HG03060 (cell line): ENCODE data around the gene CASP4.
A peak's percentile ranks its signal among the peaks of the same experiment; 100 is the strongest.
"Not testable (repeated sequence)": the region's sequence is repeated elsewhere in the genome, so short reads cannot be mapped to it uniquely, and the experiment has no call there.

Source experiments
- ATAC-seq: cut with Tn5 transposase; IDR thresholded peaks from one replicate; pipeline ENCODE4 v1.9.1; 2021; ENCODE audit warnings: low read depth, moderate number of reproducible peaks; ENCODE audit not compliant: unreplicated experiment

The CASP4 gene

DNA sequence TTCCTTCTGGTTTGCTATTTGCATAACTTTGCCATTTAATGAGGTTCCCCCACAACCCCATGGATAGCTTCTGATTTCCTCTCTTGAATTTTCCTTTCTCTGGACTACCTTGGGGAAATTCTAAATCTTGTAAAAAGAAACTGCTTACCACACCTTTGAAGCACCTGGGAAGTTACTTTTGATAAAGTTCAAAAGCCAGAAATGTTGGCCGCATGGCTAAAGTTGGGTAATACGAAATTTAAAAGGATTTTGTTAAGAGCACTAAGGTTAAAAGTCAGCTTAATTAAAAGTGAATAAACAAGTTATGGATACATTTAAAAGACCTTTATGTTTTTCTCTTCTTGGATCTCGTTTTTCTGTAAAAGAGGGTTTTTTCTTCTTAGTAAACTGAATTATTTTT, 5.5 kb downstream of the CASP4 start:
- no peak for ATAC-seq

DNA sequence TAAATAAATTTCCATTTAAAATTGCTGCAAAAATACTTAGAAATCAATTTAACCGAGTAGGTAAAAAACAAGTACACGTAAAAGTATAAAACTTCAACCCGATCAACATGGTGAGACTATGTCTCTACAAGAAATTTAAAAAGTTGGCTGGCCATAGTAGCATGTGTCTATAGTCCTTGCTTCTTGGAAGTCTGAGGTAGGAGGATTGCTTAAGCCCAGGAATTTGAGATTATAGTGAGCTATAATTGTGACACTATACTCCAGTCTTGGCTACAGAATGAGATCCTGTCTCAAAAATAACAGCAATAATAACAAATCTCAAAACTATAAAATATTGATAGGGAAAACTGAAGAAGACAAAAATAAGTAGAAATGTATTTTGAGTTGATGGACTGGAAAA, 11.1 kb downstream of the CASP4 start:
- no peak for ATAC-seq

DNA sequence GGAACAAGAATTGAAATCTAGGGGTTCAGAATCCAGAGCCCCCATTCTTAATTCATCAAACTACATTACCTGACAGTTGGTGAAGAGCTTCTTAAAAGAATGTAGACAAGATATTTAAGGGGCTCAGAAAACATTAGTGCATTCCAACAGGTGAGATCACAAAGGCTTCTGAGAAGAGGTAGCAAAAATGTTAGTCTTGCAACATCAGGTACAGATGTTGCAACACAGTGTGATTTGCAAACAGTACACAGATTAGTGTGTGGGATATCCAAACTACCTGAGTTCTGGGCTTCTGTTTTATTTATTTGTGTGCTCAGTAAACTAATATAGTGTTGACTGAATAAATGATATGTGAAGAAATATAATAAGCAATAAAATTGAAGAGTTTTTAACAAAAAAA, 11.8 kb downstream of the CASP4 start:
- no peak for ATAC-seq

DNA sequence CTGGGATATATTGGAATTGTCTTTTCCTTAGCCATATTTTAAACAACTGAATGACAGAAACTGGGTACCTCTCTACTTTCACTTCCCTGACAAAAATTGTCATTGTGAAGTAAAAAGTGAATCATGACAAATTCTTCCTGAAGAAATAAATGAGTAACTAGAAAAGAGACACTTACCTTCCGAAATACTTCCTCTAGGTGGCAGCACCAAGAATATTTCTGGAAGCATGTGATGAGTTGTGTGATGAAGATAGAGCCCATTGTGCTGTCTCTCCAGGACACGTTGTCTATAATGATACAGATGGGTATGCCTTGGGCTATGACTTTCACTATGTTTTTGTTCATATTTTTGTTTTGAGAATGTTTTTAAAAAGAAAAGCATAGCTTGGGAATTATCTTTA, 21.5 kb downstream of the CASP4 start:
- ATAC-seq: peak; percentile 96

DNA sequence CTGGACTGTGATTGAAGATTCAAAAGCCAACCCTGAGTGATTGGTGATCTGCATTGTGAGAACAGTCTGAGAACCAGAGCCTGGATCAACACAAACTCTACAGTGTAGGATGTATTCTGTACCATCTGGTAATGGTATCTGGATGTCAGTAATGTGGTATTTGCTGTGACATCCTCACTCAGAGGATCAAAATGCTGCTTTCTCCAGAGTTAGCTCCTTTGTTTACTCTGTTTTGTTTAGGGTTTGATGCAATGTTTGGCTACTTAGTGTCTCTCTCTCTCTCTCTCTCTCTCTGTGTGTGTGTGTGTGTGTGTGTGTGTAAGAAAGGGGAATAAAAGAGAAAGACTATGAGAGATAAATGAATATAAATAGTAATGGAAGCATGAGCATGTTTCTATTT, 24.3 kb downstream of the CASP4 start:
- no peak for ATAC-seq

DNA sequence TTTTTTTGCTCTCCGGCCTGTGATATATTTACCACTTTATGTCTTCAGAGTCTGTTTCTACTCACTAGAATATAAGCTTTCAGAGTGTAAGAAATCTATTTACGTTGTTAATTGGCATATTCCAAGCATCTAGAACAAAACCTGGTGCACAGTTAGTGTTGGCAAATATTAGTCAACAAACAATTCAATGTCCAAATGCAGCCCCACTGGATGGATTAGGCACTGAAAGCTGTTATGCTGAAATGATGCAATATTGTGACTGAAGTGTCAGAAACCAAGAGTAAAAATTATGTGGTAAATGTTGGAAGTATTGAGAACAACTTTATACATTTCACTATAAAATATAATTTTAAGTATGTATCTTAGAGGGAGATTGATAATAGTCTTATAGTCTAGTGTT, 24.8 kb downstream of the CASP4 start:
- no peak for ATAC-seq

DNA sequence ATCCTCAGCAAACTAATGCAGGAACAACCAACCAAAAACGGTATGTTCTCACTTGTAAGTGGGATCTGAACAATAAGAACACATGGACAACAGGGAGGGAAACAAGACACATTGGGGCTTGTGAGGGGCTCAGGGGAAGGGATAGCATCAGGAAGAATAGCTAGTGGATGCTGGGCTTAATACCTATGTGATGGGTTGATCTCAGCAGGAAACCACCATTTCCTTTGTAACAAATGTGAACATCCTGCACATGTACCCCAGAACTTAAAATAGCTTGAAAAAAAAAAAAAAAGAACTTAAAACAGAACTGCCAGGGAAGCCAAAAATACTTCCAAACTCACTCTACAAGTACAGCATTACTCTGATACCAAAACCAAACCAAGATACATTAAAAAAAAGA, 33.8 kb downstream of the CASP4 start:
- ATAC-seq: no peak

DNA sequence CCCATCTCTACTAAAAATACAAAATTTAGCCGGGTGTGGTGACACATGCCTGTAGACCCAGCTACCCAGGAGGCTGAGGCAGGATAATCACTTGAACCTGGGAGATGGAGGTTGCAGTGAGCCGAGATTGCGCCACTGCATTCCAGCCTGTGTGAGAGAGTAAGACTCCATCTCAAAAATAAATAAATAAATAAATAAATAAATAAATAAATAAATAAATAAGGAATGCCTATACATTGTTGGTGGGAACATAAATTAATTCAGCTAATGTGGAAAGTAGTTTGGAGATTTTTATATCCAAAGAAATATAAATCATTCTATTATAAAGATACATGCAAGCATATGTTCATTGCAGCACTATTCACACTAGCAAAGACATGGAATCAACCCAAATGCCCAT, 34.3 kb downstream of the CASP4 start:
- ATAC-seq: not testable (repeated sequence)

DNA sequence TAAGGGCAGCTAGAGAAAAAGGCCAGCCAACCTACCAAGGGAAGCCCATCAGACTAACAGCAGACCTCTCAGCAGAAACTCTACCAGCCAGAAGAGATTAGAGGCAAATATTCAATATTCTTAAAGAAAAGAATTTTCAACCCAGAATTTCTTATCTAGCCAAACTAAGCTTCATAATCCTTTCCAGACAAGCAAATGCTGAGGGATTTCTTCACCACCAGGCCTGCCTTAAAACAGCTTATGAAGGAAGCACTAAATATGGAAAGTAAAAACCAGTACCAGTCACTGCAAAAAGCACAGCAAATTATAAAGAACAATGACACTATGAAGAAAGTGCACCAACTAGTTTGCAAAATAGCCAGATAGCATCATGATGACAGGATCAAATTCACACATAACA, 39.6 kb downstream of the CASP4 start:
- ATAC-seq: no peak

DNA sequence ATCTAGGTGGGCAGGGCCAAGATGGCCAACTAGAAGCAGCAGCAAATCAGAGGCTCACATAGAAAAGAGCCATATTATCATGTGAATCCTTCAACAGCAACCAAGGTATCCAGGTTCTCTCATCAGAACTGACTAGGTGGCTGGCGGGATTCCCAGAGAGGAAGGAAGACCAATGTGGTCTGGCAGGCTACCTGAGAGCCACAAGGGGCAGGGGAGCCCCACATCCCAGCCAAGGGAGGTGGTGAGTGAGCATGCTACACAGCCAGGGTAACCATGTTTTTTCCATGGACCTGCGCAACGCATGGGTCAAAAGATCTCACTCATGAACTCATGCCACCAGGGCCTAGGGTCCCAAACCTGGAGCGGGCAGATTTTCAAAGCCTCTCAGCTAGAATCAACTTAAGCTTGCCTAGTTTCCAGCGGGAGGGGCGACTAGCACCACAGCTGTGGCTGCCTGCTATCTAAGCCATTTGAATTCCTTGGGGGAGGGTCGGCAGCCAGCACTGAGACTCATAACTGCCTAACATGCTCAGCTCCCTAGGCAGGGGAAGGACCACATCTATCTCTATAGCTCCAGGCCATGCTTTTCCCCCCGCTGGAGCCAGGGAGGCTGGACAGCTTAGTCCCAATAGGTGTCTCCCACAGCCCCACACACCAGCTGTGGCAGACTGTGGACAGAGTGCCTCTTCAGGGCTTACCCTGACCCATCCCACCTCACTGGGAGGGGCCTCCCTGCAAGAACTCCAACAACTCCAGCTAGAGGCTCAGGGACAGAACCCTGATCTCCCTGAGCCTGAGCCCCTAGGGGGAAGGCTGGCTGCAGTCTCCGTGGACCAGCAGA, 41.4 kb downstream of the CASP4 start:
- no peak for ATAC-seq

DNA sequence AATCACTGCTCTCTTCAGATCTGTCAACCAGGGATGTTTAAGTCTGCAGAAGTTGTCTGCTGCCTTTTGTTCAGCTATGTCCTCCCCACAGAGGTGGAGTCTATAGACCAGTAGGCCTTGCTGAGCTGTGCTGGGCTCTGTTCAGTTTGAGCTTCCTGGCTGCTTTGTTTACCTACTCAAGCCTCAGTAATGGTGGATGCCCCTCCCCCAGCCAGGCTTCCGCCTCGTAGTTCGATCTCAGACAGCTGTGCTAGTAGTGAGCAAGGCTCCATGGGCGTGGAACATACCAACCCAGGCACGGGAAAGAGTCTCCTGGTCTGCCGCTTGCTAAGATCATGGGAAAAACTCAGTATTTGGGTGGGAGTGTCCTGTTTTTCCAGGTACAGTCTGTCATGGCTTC, 42.5 kb downstream of the CASP4 start:
- ATAC-seq: no peak

DNA sequence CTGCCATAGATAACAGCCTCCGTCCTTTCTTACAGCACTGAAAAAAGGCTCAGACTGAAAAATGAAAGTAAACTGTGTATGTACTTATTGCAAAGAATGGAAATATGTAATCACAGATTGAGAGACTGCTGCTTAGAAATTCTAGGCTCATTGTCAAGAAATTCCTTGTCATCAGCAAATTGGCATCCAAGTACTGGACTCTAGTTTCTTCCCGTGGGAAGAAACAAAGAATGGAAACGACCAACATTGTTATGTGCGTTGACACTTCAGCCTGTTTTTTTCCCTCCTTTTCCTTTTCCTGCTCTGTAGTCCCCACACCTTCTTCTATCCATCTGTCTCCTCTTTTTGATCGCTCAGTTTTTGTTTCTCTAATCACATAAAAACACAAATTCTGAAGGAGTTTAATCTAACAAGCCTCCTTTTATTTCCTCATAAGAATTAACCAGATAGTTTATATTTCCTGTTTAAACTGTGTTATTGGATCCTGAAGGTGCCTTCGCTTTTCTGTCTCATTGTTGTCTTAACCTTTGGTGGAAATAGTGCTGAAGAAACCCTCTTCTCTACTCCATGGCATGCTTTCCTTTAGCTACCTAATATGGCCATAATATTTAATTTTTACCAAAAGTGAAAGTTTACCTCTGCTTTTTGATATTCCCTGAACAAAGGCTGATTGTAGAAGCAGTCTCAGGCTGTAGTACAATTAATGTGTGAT, 50.1 kb downstream of the CASP4 start:
- no peak for ATAC-seq

DNA sequence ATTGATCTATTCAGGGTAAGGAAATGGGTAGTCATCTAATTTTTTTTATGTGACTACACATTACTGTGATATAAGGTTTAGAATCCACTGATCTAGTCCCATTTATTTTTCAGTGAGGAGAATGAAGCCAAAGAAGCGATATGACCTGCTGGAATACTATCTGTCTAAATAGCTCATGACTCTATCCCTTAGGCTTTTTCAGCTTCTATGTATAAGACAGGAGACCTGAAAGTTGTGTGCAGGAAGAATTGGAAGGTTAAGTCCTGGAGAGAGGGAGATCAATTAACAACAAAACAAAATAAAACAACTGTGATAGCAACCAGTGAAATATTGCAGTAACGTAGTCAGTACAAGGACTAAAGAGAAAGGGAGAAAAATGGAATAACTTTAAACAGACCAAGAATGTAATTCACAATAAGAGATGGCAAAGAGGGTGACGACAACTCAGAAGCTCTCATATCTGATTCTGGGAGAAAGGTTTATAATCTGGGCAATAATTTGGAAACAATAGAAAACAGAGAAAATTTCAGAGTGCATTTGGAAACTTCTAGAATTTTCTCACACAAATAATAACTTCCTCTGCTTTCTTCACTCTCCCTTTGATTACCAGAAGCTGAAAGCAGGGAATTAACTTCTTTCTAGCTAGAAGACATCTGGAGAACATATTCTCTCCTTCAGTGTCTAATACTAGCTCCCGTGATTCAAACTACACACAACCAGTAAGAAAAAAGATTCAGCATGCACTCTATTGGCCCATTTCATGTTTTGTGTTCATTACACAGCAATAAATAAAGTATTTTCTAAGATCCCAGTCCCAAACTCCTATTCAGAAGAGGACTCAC, 50.9 kb downstream of the CASP4 start:
- ATAC-seq: no peak

DNA sequence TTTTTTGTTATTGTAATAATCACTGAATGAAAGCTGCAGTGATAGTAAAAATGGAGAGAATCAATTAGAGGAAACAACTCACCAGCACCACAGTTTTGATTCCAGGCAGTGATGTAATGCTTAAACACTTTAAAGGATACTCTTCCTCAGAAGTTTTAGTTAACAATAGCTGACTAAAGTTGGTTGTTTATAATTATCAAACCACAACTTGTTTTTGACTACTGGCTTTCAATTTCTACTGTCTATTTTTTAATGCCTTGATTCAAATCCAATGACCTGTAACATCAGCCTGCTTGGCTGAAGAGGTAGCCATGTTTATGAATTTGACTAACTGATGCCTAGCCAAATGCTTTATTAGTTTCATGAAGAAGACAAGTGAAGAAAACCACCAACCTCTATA, 51.9 kb downstream of the CASP4 start:
- no peak for ATAC-seq

DNA sequence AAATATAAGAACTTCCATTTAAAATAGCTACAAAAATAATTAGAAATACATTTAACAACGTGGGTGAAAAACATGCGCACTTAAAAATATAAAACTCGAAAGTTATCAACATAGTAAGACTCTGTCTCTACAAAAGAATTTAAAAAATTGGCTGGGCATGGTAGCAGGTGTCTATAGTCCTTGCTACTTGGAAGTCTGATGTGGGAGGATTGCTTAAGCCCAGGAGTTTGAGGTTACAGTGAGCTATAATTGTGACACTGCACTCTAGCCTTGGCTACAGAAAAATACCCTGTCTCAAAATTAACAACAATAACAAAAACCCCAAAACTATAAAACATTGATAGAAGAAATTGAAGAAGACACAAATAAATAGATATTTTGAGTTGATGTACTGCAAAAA, 56.3 kb downstream of the CASP4 start:
- no peak for ATAC-seq

DNA sequence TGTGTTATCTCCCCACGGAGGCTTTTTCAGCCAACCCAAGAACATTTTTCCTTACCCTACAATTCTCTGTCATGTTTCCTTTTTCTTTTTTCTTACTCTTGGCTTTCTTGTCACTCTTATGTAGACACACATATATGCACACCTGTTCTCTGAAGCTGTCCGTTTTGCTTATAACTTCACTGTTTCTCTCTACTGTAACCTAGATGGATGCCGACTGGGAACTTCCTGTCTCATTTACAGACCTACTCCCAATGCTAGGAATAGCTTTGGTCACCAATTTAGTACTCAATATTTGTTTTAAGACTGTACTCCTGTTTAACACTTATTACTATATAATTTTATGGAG, 60.2 kb downstream of the CASP4 start:
- no peak for ATAC-seq

DNA sequence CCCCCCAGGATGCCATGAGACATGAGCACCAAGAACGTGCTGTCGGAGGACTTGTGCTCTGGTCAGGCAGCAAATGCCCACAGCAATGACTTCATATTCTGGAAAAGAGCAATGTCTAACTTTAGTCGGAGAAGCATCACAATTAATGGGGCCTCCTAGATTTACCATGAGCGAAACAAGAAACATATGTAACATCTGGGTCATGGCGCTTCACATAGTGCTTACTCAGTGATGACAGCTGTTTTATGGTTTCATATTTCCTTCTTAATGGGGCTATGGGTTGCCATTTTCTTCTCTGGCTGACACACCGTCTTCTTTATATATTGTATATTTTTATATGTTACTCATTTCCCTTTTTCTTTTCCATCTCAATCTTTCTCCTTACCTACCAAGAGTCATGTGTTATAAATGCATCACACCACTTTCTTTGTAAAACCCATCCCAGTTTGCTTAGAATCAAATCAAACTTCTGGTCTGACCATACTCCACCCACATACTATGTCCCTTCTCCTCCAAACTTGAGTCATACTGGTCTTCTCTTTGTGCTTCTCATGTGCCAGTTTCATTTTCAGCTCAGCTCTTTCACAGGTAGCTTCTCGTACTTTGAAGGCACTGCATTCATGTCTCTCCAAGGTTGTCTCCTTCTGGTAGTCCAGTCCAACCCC, 60.7 kb downstream of the CASP4 start:
- ATAC-seq: peak; percentile 66

DNA sequence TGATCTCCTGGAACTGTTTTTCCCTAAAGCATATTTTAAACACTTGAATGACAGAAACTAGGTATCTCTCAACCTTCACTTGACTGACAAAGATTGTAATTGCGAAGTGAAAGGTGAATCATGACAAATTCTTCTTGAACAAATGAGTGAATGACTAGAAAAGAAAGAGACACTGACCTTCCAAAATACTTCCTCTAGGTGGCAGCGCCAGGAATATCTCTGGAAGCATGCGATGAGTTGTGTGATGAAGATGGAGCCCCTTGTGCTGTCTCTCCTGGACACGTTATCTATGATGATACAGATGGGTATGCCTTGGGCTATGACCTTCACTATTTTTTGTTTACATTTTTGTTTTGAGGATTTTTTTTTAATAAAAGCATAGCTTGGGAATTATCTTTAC, 63.1 kb downstream of the CASP4 start:
- ATAC-seq: no peak

DNA sequence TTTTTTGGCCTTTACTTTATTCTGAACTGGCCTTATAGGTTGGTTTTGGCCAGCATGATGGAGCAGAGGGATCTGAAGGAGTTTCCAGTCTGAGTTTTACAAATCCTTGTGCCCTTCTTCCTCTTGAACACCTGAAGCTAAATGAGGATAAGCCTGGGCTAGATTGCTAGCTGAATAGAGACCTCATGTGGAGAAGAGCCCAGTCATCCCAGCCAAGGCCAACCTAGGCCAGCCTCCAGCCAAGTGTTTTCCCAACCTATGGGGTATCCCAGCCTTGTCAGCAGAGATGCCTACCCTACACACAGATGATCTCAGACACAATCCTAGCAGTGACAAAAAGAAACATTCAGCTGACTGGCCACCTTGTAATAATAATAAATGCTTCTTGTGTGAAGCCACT, 69.1 kb downstream of the CASP4 start:
- no peak for ATAC-seq

DNA sequence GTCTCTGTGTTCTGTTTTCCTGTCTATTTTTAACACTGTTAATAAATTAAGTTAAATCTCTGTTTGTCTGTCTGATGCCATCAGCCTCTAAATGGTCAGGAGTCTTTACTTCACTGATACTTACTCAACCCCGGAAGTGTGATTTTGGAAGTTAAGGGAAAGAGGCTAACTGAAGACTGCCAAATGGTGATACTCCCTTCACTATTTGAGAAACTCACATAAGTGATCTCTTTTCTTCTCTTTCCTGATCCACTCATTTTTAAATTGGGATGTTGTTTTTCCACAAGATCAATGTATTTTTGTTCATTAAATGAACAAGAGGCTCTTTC, 69.7 kb downstream of the CASP4 start:
- no peak for ATAC-seq
